Naive thymus-derived CD4-positive, alpha-beta T cell (primary cell): ENCODE measurements around the gene DUSP14. TPM values are rescaled to one million over a fixed set of nuclear protein-coding genes. Genes with fewer than 3 reads are reported as not detected.
A peak's percentile ranks its signal among the peaks of the same experiment; 100 is the strongest.

ENCODE experiments used
- ATAC-seq: fragments of 150-1000 bp; cut with Tn5 transposase; 2 replicates; pipeline ENCODE4 v1.10.0; 2021; ENCODE audit warnings: mild to moderate bottlenecking, moderate library complexity
- CTCF ChIA-PET: fragments of 350-600 bp; sonication (Branson Sonifier 250); formaldehyde crosslinking; loops from one replicate; lab custom pipeline; 2021; ENCODE audit warnings: antibody characterized with exemption; lab: Charles Lee
- POLR2A ChIA-PET: fragments of 350-600 bp; sonication (Branson Sonifier 250); formaldehyde crosslinking; loops from one replicate; lab custom pipeline; 2021; ENCODE audit warnings: antibody characterized with exemption, inconsistent platforms; lab: Charles Lee
- DNase-seq, 9 donors: peaks; one replicate each; pipeline versions ENCODE4 v3.0.0 to v3.0.0-alpha.2; 2020 to 2022; ENCODE audit warnings: mixed read lengths in 1 of 9
- H3K27ac ChIP-seq: one replicate; pipeline ENCODE4 v1.7.0; 2013; ENCODE audit warnings: mild to moderate bottlenecking, low read depth, low read length, moderate library complexity
- H3K27me3 ChIP-seq, 2 donors: one replicate each; pipeline ENCODE4 v1.7.0; 2013; ENCODE audit warnings: low read length in 2 of 2, mild to moderate bottlenecking in 2 of 2, moderate library complexity in 2 of 2; ENCODE audit not compliant: control insufficient read depth in 2 of 2, insufficient read depth in 2 of 2
- H3K36me3 ChIP-seq, 3 experiments: 1 replicate in 2 of 3; 2 replicates in 1 of 3; pipeline ENCODE4 v1.7.0; 2013; ENCODE audit warnings: low read length in 3 of 3, mild to moderate bottlenecking in 3 of 3, moderate library complexity in 1 of 3; ENCODE audit not compliant: insufficient read depth in 3 of 3, control insufficient read depth in 2 of 3
- H3K4me1 ChIP-seq, 2 donors: one replicate each; pipeline ENCODE4 v1.7.0; 2013; ENCODE audit warnings: low read length in 2 of 2, mild to moderate bottlenecking in 2 of 2, moderate library complexity in 1 of 2; ENCODE audit not compliant: control insufficient read depth in 2 of 2, insufficient read depth in 2 of 2
- H3K4me3 ChIP-seq: 2 replicates; pipeline ENCODE4 v1.7.0; 2013; ENCODE audit warnings: mild to moderate bottlenecking, low read length
- H3K9me3 ChIP-seq, 3 experiments: 1 replicate in 2 of 3; 2 replicates in 1 of 3; pipeline ENCODE4 v1.7.0; 2013; ENCODE audit warnings: low read length in 3 of 3; ENCODE audit not compliant: control insufficient read depth in 2 of 3
- H3K27ac Mint-ChIP-seq, 9 donors: one replicate each; pipeline ENCODE4 v1.8.0; 2020 to 2022; ENCODE audit warnings: mixed read lengths in 9 of 9, mild to moderate bottlenecking in 8 of 9, moderate library complexity in 5 of 9, inconsistent platforms in 2 of 9
- H3K27me3 Mint-ChIP-seq, 5 donors: one replicate each; pipeline ENCODE4 v1.8.0; 2021 to 2022; ENCODE audit warnings: mixed read lengths in 5 of 5, mild to moderate bottlenecking in 1 of 5
- H3K36me3 Mint-ChIP-seq, 5 donors: one replicate each; pipeline ENCODE4 v1.8.0; 2020 to 2022; ENCODE audit warnings: mixed read lengths in 5 of 5, mild to moderate bottlenecking in 3 of 5, inconsistent platforms in 1 of 5
- H3K4me1 Mint-ChIP-seq, 7 donors: one replicate each; pipeline ENCODE4 v1.8.0; 2020 to 2022; ENCODE audit warnings: mixed read lengths in 7 of 7, mild to moderate bottlenecking in 3 of 7, inconsistent platforms in 1 of 7
- H3K4me3 Mint-ChIP-seq, 10 donors: one replicate each; pipeline ENCODE4 v1.8.0; 2020 to 2022; ENCODE audit warnings: mild to moderate bottlenecking in 10 of 10, mixed read lengths in 10 of 10, moderate library complexity in 6 of 10, inconsistent platforms in 2 of 10
- H3K9me3 Mint-ChIP-seq, 11 donors: one replicate each; pipeline ENCODE4 v1.8.0; 2020 to 2022; ENCODE audit warnings: mixed read lengths in 11 of 11, mild to moderate bottlenecking in 4 of 11, inconsistent platforms in 1 of 11, moderate library complexity in 1 of 11
- intact Hi-C, 2 donors: fragments of 100-400 bp; cut with micrococcal nuclease; formaldehyde crosslinking; loops; one replicate each; pipeline ENCODE4 v1.15.1; 2023
- polyA plus RNA-seq, 2 donors: library from polyadenylated mRNA; unstranded; fragments of 300-500 nt; fragmentation: Illumina TruSeq; gene quantifications; one replicate each; pipeline ENCODE4 v1.2.3, GENCODE V29; 2021
- total RNA-seq, 6 experiments: library from RNA in 5 of 6; stranded (reverse) in 5 of 6; gene quantifications; 1 replicate in 5 of 6; 2 replicates in 1 of 6; pipeline ENCODE4 v1.2.3 and lab custom pipeline; 2021 to 2026

The DUSP14 gene
- total and polyA plus RNA-seq, 7 experiments from 2014 or later = 4.3 to 13.1 (median 9.5) TPM

GRCh38 chr17:37527249-37527851 lies 37.7 kb downstream of the DUSP14 start:
- DNase-seq = peak in 7 of 9 donors; percentile 13 to 59 (median 49)
- H3K27me3 ChIP-seq = no peaks in the 10 kb centered on the region
- H3K27ac Mint-ChIP-seq = peak overlapping the region in 6 of 9 donors; percentile 12 to 52 (median 38)
- no peak overlapping the region for H3K4me3 ChIP-seq
- no peaks in the 10 kb centered on the region for H3K9me3 Mint-ChIP-seq
- H3K4me1 Mint-ChIP-seq = peaks cover 7 to 25% (median 15%) of the 10 kb centered on the region in 7 donors
- H3K9me3 ChIP-seq = no peaks in the 10 kb centered on the region
- H3K27me3 Mint-ChIP-seq = no peaks in the 10 kb centered on the region
- ChIA-PET CTCF (interaction anchor here (0.6 to 1.5 kb wide), 7 partner anchors 10 to 289 kb away, joined by 3 to 12 read pairs (median 3); partner anchors contain the start of gene SYNRG), POLR2A (no interaction called here)
- intact Hi-C loops = loop anchor here (1.0 to 2.0 kb wide), 2 partner anchors 82 to 263 kb away; partner anchors contain the start of gene SYNRG (in 1 of the 2)
- H3K27ac ChIP-seq = no peak overlapping the region
- ATAC-seq = peak; percentile 74
- H3K4me1 ChIP-seq = no peaks in the 10 kb centered on the region
- H3K36me3 ChIP-seq = peaks cover 15 to 82% (median 22%) of the 10 kb centered on the region in 3 experiments
- H3K36me3 Mint-ChIP-seq = peaks cover 6 to 29% (median 22%) of the 10 kb centered on the region in 5 donors
- no peak overlapping the region for H3K4me3 Mint-ChIP-seq

DNA sequence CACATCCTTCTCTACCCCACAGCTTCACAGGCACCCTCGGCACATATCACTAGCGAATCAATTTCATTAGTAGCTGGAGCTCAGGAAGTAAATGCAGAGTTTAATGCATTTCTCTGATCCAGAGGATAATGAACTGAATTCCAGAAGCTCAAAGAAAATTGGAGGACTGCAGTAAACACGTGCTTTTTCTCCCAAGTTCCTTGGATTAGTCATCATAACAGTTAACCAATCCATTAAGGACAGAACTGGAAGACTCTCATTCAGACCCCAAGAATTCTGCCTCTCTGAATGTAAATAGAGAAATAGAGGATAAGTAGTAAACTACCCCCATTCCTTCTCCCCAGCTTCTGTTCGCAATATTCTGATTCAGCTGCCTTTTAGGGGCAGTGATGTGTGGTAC lies 40.7 kb downstream of the DUSP14 start:
- CTCF ChIA-PET = interaction anchor here (1.1 kb wide), 1 partner anchor 8 kb away, joined by 3 read pairs; no protein-coding TSS in a partner anchor
- peaks cover 17 to 66% (median 20%) of the 10 kb centered on the region in 3 experiments for H3K36me3 ChIP-seq
- H3K9me3 Mint-ChIP-seq = peaks cover 0 to 2% (median 0%) of the 10 kb centered on the region in 11 donors

GRCh38 chr17:37532756-37533155 lies 43.1 kb downstream of the DUSP14 start:
- Mint-ChIP-seq H3K4me3 (no peak overlapping the region), H3K9me3 (peaks cover 0 to 2% (median 0%) of the 10 kb centered on the region in 11 donors), H3K27me3 (no peaks in the 10 kb centered on the region), H3K27ac (peak overlapping the region in 3 of 9 donors; percentile 19 to 59 (median 53)), H3K4me1 (peaks cover 0 to 5% (median 2%) of the 10 kb centered on the region in 7 donors), H3K36me3 (peaks cover 5 to 33% (median 17%) of the 10 kb centered on the region in 5 donors)
- H3K27me3 ChIP-seq = no peaks in the 10 kb centered on the region
- intact Hi-C loops = no loop called here
- no peak for DNase-seq
- no peak for ATAC-seq
- no peaks in the 10 kb centered on the region for H3K9me3 ChIP-seq
- no peak overlapping the region for H3K4me3 ChIP-seq
- POLR2A ChIA-PET = no interaction called here
- no peaks in the 10 kb centered on the region for H3K4me1 ChIP-seq
- CTCF ChIA-PET = no interaction called here
- H3K27ac ChIP-seq = no peak overlapping the region
- H3K36me3 ChIP-seq = peaks cover 33 to 74% (median 33%) of the 10 kb centered on the region in 3 experiments

More for the DNA sequence above, 40.7 kb downstream of the DUSP14 start:
- Mint-ChIP-seq H3K27me3 (no peaks in the 10 kb centered on the region), H3K4me3 (no peak overlapping the region), H3K36me3 (peaks cover 0 to 22% (median 19%) of the 10 kb centered on the region in 5 donors), H3K27ac (peak overlapping the region in 6 of 9 donors; percentile 22 to 87 (median 44)), H3K4me1 (peaks cover 0 to 8% (median 2%) of the 10 kb centered on the region in 7 donors)
- DNase-seq = no peak
- Histone ChIP-seq H3K9me3 (no peaks in the 10 kb centered on the region), H3K4me1 (no peaks in the 10 kb centered on the region), H3K4me3 (no peak overlapping the region), H3K27me3 (no peaks in the 10 kb centered on the region), H3K27ac (no peak overlapping the region)
- intact Hi-C loops = no loop called here
- POLR2A ChIA-PET = interaction anchor here (0.6 kb wide), 1 partner anchor 15 kb away, joined by 5 read pairs; no protein-coding TSS in a partner anchor
- no peak for ATAC-seq

GRCh38 chr17:37535906-37536305 lies 46.2 kb downstream of the DUSP14 start:
- POLR2A ChIA-PET = interaction anchor here (0.6 kb wide), 1 partner anchor 52 kb away, joined by 4 read pairs; no protein-coding TSS in a partner anchor
- H3K36me3 ChIP-seq = peaks cover 41 to 79% (median 46%) of the 10 kb centered on the region in 3 experiments
- no peaks in the 10 kb centered on the region for H3K27me3 ChIP-seq
- H3K36me3 Mint-ChIP-seq = peaks cover 9 to 46% (median 28%) of the 10 kb centered on the region in 5 donors
- H3K9me3 ChIP-seq = no peaks in the 10 kb centered on the region
- H3K4me3 Mint-ChIP-seq = no peak overlapping the region
- no peak overlapping the region for H3K27ac ChIP-seq
- intact Hi-C loops = no loop called here
- H3K4me3 ChIP-seq = no peak overlapping the region
- peaks cover 0 to 2% (median 0%) of the 10 kb centered on the region in 11 donors for H3K9me3 Mint-ChIP-seq
- no peak for DNase-seq
- peak overlapping the region in 5 of 9 donors; percentile 19 to 88 (median 59) for H3K27ac Mint-ChIP-seq
- H3K27me3 Mint-ChIP-seq = no peaks in the 10 kb centered on the region
- ATAC-seq = no peak
- no peaks in the 10 kb centered on the region for H3K4me1 ChIP-seq
- CTCF ChIA-PET = interaction anchor here (0.6 kb wide), 1 partner anchor 45 kb away, joined by 3 read pairs; no protein-coding TSS in a partner anchor
- H3K4me1 Mint-ChIP-seq = peaks cover 0 to 3% (median 0%) of the 10 kb centered on the region in 7 donors

DNA sequence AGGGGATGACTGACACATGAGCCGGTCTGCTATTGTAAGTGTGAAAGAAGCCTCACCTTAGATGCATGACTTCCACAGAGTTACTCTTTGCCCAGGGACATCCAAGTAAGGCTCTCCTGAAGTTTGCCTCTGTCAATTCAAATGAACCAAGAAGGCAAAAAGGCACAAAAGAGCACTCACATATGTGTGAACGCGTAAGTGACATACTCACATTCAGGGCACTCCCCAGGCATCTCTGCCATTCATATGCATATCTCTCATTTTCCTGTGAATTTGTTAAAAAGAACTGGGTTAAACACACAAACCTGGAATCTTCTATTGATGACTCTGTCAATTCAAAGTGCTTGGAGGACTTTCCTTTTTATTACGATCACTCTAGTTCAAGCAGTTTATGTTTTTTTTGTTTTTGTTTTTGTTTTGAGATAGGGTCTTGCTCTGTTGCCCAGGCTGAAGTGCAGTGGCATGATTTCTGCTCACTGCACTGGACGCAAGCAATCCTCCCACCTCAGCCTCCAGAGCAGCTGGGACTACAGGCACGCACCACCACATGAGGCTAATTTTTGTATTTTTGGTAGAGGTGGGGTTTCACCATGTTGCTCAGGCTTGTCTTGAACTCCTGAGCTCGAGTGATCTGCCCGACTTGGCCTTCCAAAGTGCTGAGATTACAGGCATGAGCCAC lies 49.4 kb downstream of the DUSP14 start:
- peaks cover 46 to 84% (median 58%) of the 10 kb centered on the region in 3 experiments for H3K36me3 ChIP-seq
- intact Hi-C loops = no loop called here
- H3K27me3 Mint-ChIP-seq = no peaks in the 10 kb centered on the region
- H3K27ac Mint-ChIP-seq = peak overlapping the region in 1 of 9 donors; percentile 25
- no peaks in the 10 kb centered on the region for H3K4me1 ChIP-seq
- H3K27me3 ChIP-seq = no peaks in the 10 kb centered on the region
- peaks cover 11 to 47% (median 28%) of the 10 kb centered on the region in 5 donors for H3K36me3 Mint-ChIP-seq
- H3K9me3 Mint-ChIP-seq = no peaks in the 10 kb centered on the region
- ChIA-PET CTCF (interaction anchor here (1.0 kb wide), 1 partner anchor 51 kb away, joined by 3 read pairs; no protein-coding TSS in a partner anchor), POLR2A (interaction anchor here (0.6 kb wide), 1 partner anchor 42 kb away, joined by 3 read pairs; no protein-coding TSS in a partner anchor)
- H3K27ac ChIP-seq = no peak overlapping the region
- no peak for DNase-seq
- ATAC-seq = no peak
- peaks cover 0 to 15% (median 4%) of the 10 kb centered on the region in 7 donors for H3K4me1 Mint-ChIP-seq
- H3K4me3 ChIP-seq = no peak overlapping the region
- no peak overlapping the region for H3K4me3 Mint-ChIP-seq
- H3K9me3 ChIP-seq = no peaks in the 10 kb centered on the region

DNA sequence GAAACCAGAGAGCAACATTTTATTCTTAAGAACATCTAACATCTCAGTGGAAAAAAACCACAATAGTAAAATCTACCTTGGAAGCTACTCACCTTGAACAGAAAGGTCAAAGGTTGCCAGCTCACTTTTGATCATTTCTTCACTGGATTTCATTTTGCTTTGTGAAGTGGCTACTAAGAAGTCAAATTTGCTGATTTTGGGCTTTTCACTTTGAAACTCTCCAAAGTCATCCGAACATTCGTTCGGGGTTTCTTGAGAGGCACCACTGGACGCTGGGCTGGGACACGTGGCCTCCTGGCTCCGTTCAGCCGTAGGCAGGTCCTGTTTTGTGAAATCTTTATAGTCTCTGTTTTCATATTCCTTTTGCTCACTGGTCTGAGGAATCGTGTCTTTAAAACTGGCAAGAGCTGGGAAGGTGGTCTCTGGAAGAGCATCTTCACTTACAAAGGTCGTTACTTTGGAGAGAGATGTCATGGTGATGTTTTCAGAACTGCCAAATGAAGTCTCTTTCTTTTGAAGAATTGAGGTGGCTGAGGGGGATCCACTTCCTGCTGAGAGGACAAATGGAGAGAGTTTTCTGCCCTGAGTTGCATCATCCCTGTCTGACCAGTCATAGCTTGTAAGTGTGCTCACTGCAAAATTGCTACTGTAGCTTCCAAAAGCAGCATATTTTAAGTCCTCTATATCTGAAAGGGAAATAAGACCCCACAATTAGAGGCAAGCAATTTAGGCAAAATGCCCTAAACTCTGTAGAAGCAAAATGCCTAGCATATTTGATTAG lies 52.4 kb downstream of the DUSP14 start:
- ChIA-PET CTCF (interaction anchor here (0.6 to 1.1 kb wide), 2 partner anchors 14 to 1256 kb away, joined by 3 to 4 read pairs; no protein-coding TSS in a partner anchor), POLR2A (no interaction called here)
- Mint-ChIP-seq H3K27me3 (no peaks in the 10 kb centered on the region), H3K27ac (peak overlapping the region in 8 of 9 donors; percentile 3 to 84 (median 40)), H3K4me1 (peaks cover 4 to 21% (median 9%) of the 10 kb centered on the region in 7 donors), H3K9me3 (no peaks in the 10 kb centered on the region), H3K36me3 (peaks cover 9 to 37% (median 23%) of the 10 kb centered on the region in 5 donors), H3K4me3 (no peak overlapping the region)
- Histone ChIP-seq H3K36me3 (peaks cover 28 to 63% (median 44%) of the 10 kb centered on the region in 3 experiments), H3K4me3 (no peak overlapping the region), H3K27me3 (no peaks in the 10 kb centered on the region), H3K27ac (no peak overlapping the region), H3K4me1 (peaks cover 3 to 8% of the 10 kb centered on the region in 2 donors), H3K9me3 (no peaks in the 10 kb centered on the region)
- DNase-seq (no peak), ATAC-seq (no peak)
- intact Hi-C loops = no loop called here
